NCI-H526 (cell line): ENCODE results near the gene ABCC2.
"Not testable (repeated sequence)": the region's sequence is repeated elsewhere in the genome, so short reads cannot be mapped to it uniquely, and the experiment has no call there.

Source experiments
- DNase-seq, 2 experiments: peaks; one replicate each; lab custom pipeline; 2025; lab: John Stamatoyannopoulos, UW

ABCC2 gene

DNA sequence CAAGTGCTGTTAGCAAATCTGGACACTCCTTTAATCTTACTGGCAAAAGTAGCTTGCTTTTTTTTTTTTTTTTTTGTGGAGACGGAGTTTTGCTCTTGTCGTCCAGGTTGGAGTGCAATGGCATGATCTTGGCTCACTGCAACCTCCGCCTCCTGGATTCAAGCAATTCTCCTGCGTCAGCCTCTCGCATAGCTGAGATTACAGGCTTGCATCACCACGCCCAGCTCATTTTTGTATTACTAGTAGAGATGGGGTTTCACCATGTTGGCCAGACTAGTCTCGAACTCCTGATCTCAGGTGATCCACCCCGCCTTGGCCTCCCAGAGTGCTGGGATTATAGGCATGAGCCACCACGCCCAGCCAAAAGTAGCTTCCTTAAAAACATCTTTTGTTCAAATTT is 112.6 kb downstream of the ABCC2 start:
- not testable (repeated sequence) for DNase-seq

DNA sequence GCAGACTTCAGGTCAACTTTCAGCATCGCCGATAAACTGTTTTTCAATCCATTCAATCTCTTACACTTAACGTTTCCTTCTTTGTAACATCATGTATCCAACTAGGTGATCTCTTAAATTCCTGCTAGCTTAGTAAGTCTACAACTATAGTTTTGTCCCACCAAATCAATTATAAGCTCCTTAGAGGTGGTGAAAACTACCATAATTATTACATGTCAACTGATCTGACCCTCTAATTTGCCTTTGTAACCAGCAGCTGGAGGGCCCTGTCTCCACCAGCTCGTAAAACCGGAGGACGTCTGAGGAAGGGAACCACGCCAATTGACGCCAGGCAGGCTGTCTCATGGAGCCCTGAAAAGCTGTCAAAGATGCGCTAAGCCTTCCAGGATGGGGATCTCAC is 113.4 kb downstream of the ABCC2 start:
- peak; percentile 36 to 67 for DNase-seq
